KMS-11 (cell line): ENCODE measurements around the gene ADAMTS2.

Experiments used
- H2AFZ ChIP-seq: fragments of 200-600 bp; sonication (generic); 2 replicates; pipeline ENCODE4 v1.6.1; 2016; ENCODE audit warnings: antibody characterized with exemption, mixed run types, low read depth
- H3K27ac ChIP-seq: fragments of 200-600 bp; sonication (generic); 2 replicates; pipeline ENCODE4 v1.6.1; 2016; ENCODE audit warnings: mild to moderate bottlenecking, mixed run types
- H3K27me3 ChIP-seq: fragments of 200-600 bp; sonication (generic); 2 replicates; pipeline ENCODE4 v1.6.1; 2017; ENCODE audit warnings: mild to moderate bottlenecking, low read depth, mixed run types, moderate library complexity; ENCODE audit not compliant: insufficient read depth
- H3K36me3 ChIP-seq: fragments of 200-600 bp; sonication (generic); 2 replicates; pipeline ENCODE4 v1.6.1; 2017; ENCODE audit warnings: mild to moderate bottlenecking, mixed run types; ENCODE audit not compliant: insufficient read depth
- H3K4me1 ChIP-seq: fragments of 200-600 bp; sonication (generic); 2 replicates; pipeline ENCODE4 v1.6.1; 2016; ENCODE audit warnings: mild to moderate bottlenecking, low read depth, mixed run types; ENCODE audit not compliant: poor library complexity, severe bottlenecking
- H3K4me2 ChIP-seq: fragments of 200-600 bp; sonication (generic); 2 replicates; pipeline ENCODE4 v1.7.0; 2016; ENCODE audit warnings: mild to moderate bottlenecking, mixed run types
- H3K4me3 ChIP-seq: fragments of 200-600 bp; sonication (generic); IDR thresholded peaks from 2 replicates; pipeline ENCODE4 v1.6.1; 2017; ENCODE audit warnings: low read depth, low read length, mixed read lengths; ENCODE audit not compliant: insufficient read depth
- H3K79me2 ChIP-seq: fragments of 200-600 bp; sonication (generic); 2 replicates; pipeline ENCODE4 v1.6.1; 2016; ENCODE audit warnings: low read depth, mixed run types; ENCODE audit not compliant: insufficient read depth
- H3K9ac ChIP-seq: fragments of 200-600 bp; sonication (generic); 2 replicates; pipeline ENCODE4 v1.6.1; 2016; ENCODE audit warnings: mild to moderate bottlenecking, mixed run types
- H4K20me1 ChIP-seq: fragments of 200-600 bp; sonication (generic); 2 replicates; pipeline ENCODE4 v1.6.1; 2016; ENCODE audit warnings: mild to moderate bottlenecking, mixed run types; ENCODE audit not compliant: insufficient read depth
- TF ChIP-seq, protein P1 (sequence below): fragments of 200-600 bp; sonication (generic); conservative IDR thresholded peaks from 2 replicates; pipeline ENCODE4 v1.6.1; 2017; ENCODE audit warnings: low read depth, mild to moderate bottlenecking, antibody characterized with exemption, low read length, moderate library complexity, mixed read lengths

The ADAMTS2 gene

DNA sequence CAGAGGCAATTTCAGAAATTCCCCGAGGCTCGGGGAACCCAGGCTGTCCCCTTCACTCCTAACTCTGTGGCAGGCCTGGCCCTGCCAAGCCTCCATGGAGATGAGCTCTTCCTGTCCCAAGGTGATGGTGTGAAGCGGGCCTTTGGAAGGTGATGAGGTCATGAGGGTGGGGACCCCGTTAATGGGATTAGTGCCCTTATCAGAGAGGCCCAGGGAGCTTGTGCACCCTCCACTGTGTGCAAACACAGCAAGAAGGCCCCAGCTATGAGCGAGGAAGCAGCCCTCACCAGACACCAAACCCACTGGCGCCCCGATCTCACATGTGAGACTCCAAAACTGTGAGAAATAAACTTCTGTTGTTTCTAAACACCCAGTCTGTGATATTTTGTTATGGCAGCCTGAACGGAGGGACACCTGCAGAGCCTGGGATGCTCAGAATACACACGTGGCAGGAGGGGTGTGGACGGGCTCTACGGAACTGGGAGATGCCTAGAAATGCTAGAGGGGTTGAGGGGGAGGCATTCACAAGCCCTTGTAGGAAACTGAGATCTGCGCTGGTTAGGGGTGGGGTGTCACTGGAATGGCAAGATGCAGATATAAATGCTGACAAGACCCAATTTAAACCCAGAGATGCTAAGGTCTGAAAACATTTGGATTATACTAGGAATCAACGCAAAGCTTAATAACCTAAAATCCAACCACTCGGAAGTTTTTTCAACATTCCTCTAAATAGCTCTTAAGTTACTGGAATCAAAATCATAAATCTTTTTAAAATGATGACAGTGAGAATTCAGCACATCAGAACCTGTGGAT lies 46.9 kb downstream of the ADAMTS2 start:
- H2AFZ ChIP-seq: no peak overlapping the region
- H3K79me2 ChIP-seq: no peaks in the 10 kb centered on the region
- no peaks in the 10 kb centered on the region for H4K20me1 ChIP-seq
- no peak overlapping the region for H3K4me3 ChIP-seq
- H3K9ac ChIP-seq: no peak overlapping the region
- TF ChIP-seq, protein P1, sequence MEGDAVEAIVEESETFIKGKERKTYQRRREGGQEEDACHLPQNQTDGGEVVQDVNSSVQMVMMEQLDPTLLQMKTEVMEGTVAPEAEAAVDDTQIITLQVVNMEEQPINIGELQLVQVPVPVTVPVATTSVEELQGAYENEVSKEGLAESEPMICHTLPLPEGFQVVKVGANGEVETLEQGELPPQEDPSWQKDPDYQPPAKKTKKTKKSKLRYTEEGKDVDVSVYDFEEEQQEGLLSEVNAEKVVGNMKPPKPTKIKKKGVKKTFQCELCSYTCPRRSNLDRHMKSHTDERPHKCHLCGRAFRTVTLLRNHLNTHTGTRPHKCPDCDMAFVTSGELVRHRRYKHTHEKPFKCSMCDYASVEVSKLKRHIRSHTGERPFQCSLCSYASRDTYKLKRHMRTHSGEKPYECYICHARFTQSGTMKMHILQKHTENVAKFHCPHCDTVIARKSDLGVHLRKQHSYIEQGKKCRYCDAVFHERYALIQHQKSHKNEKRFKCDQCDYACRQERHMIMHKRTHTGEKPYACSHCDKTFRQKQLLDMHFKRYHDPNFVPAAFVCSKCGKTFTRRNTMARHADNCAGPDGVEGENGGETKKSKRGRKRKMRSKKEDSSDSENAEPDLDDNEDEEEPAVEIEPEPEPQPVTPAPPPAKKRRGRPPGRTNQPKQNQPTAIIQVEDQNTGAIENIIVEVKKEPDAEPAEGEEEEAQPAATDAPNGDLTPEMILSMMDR: no peak
- no peaks in the 10 kb centered on the region for H3K4me1 ChIP-seq
- no peak overlapping the region for H3K27ac ChIP-seq
- H3K27me3 ChIP-seq: peaks cover 2% of the 10 kb centered on the region; the same call in 1 of the 2 replicates
- H3K36me3 ChIP-seq: no peaks in the 10 kb centered on the region
- H3K4me2 ChIP-seq: no peak overlapping the region

DNA sequence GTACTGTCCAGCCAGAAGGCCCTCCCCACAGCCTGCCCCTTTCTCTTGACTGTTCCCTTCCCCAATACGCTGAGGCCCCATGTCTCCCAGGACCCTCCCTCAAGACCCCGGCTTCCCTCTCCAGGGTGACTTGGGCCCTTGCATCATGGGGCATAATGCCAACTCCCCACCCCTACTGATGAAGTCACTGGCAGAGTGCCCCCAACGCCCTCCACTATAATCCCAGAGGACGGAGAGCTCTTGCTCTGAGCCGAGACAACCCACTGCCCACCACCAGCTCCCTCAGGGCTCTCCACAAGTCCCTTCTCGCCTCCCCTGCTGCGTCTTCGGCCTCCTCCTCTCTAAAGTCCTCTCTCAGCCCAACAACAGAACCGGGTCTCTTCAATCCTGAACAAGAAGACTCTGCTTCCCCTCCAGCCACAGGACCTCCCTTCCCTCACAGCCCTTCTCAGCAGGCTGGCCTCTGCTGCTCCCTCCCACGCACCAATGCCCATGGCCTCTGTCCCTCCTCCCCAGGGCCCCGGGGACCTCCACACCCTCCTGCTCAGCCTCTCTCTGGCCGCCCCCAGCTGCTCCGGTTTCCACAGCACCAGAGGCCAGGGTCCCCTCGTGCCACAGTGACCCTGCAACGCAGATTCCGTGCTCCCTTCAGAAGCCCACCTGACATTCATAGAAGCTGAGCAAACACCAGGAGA lies 47.6 kb downstream of the ADAMTS2 start:
- Histone ChIP-seq H3K4me2 (no peak overlapping the region), H3K4me1 (no peaks in the 10 kb centered on the region), H4K20me1 (no peaks in the 10 kb centered on the region), H3K9ac (no peak overlapping the region), H3K4me3 (no peak overlapping the region), H3K27ac (no peak overlapping the region), H3K79me2 (no peaks in the 10 kb centered on the region), H3K36me3 (no peaks in the 10 kb centered on the region), H2AFZ (no peak overlapping the region), H3K27me3 (peaks cover 2% of the 10 kb centered on the region; the same call in 1 of the 2 replicates)
- TF ChIP-seq, protein P1: no peak

DNA sequence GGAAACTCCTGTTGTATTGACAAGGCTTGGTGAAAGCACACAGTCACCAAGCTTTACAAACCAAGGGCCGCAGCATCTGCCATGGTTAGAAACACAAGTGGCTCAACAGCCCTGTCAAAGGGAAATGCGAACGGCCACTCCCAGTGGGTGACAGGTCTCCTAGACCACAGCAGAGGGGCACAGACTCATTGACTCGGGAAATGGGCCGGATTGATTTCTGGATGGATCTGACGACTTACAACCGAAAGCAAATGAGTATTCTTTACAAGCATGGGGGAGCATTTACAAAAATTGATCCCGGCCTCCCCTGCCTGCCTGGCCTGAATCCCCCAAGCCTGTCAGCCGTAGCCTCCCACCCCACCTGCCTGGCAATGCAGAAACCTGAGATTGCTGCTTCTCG lies 48.2 kb downstream of the ADAMTS2 start:
- H3K79me2 ChIP-seq: no peaks in the 10 kb centered on the region
- H3K4me3 ChIP-seq: no peak overlapping the region
- H3K9ac ChIP-seq: no peak overlapping the region
- H3K36me3 ChIP-seq: no peaks in the 10 kb centered on the region
- no peak overlapping the region for H3K4me2 ChIP-seq
- peaks cover 2% of the 10 kb centered on the region; the same call in 1 of the 2 replicates for H3K27me3 ChIP-seq
- no peaks in the 10 kb centered on the region for H3K4me1 ChIP-seq
- no peaks in the 10 kb centered on the region for H4K20me1 ChIP-seq
- H3K27ac ChIP-seq: no peak overlapping the region
- TF ChIP-seq, protein P1: no peak
- no peak overlapping the region for H2AFZ ChIP-seq

DNA sequence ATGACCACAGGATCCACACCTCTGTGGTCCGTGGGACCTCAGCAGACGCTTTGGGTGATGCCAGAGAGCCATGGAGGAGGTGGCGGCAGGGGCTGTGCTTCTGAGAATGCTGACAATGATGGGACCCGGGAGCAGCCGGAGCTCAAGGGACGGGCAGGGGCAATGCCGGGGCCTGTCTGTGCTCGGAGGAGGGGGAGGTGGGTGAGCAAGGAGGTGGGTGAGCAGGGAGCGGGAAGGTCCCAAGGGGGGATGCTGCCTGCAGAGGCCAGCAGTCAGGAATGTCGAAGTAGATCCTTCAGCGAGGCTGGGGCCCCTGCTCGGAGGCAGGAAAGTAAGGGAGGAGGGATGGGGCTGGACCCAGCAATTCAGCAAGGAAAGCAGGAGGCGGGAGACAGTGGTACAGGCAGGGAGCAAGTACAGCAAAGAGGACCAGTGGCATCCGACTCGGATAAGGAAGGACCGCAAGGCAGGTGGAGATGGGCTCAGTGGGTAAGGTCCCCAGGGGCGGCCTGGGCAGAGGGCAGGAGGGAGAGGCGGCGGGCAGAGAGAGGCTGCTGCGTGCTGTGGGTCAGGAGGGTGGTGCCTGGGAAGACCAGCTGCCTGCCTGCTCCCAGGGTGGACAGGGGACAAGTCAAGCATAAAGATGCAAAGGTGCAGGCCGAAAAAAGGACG lies 49.0 kb downstream of the ADAMTS2 start:
- Histone ChIP-seq H3K27ac (no peak overlapping the region), H3K4me3 (no peak overlapping the region), H3K4me1 (no peaks in the 10 kb centered on the region), H3K36me3 (no peaks in the 10 kb centered on the region), H4K20me1 (no peaks in the 10 kb centered on the region), H3K27me3 (peaks cover 2% of the 10 kb centered on the region; the same call in 1 of the 2 replicates), H3K4me2 (no peak overlapping the region), H3K79me2 (no peaks in the 10 kb centered on the region), H3K9ac (no peak overlapping the region), H2AFZ (no peak overlapping the region)
- TF ChIP-seq, protein P1: no peak
